Keratinocyte (primary cell): ENCODE results near the gene LELP1. TPM values are rescaled to one million over a fixed set of nuclear protein-coding genes. Genes with fewer than 3 reads are reported as not detected.

Source experiments
- DNase-seq: peaks from one replicate; pipeline ENCODE4 v3.0.0-alpha.2; 2011; ENCODE audit warnings: low read depth, missing footprints, low spot score
- FAIRE-seq: peaks from 2 replicates; lab custom pipeline; 2011; peaks lifted over from hg19 to GRCh38; lab: Jason Lieb, UNC
- H2AFZ ChIP-seq: 2 replicates; pipeline ENCODE4 v1.6.0; 2012; ENCODE audit warnings: low read length, control low read depth, inconsistent platforms; ENCODE audit not compliant: control insufficient read depth
- H3K27ac ChIP-seq: 2 replicates; pipeline ENCODE4 v1.5.1; 2011; ENCODE audit warnings: low read length; ENCODE audit not compliant: control insufficient read depth, insufficient read depth
- H3K27me3 ChIP-seq: 3 replicates; pipeline ENCODE4 v1.6.0; 2011; ENCODE audit warnings: low read length; ENCODE audit not compliant: control insufficient read depth, insufficient read depth; ENCODE audit errors: extremely low read depth
- H3K36me3 ChIP-seq, 2 experiments: 2 replicates in 1 of 2; 3 replicates in 1 of 2; pipeline ENCODE4 v1.5.1; 2011; ENCODE audit warnings: low read length in 2 of 2, mild to moderate bottlenecking in 1 of 2; ENCODE audit not compliant: control insufficient read depth in 2 of 2, insufficient read depth in 2 of 2; ENCODE audit errors: extremely low read depth in 1 of 2
- H3K4me1 ChIP-seq: 3 replicates; pipeline ENCODE4 v1.5.1; 2011; ENCODE audit warnings: low read length; ENCODE audit not compliant: control insufficient read depth, insufficient read depth; ENCODE audit errors: extremely low read depth
- H3K4me2 ChIP-seq: 3 replicates; pipeline ENCODE4 v1.6.0; 2011; ENCODE audit warnings: low read depth, low read length; ENCODE audit not compliant: control insufficient read depth, insufficient read depth; ENCODE audit errors: extremely low read depth
- H3K4me3 ChIP-seq, 3 experiments: fragments of 200-600 bp in 1 of 3; sonication (generic) in 1 of 3; 2 replicates in 2 of 3; 3 replicates in 1 of 3; pipeline ENCODE4 v1.5.1; 2011 to 2016; ENCODE audit warnings: low read length in 3 of 3, mild to moderate bottlenecking in 3 of 3, control low read depth in 2 of 3, inconsistent platforms in 1 of 3, low read depth in 1 of 3, mixed read lengths in 1 of 3, mixed run types in 1 of 3, moderate library complexity in 1 of 3; ENCODE audit not compliant: control insufficient read depth in 2 of 3, insufficient read depth in 2 of 3; ENCODE audit errors: extremely low read depth in 1 of 3
- H3K79me2 ChIP-seq: 2 replicates; pipeline ENCODE4 v1.6.0; 2012; ENCODE audit warnings: low read length; ENCODE audit not compliant: control insufficient read depth, insufficient read depth
- H3K9ac ChIP-seq: 3 replicates; pipeline ENCODE4 v1.6.0; 2011; ENCODE audit warnings: low read length; ENCODE audit not compliant: control insufficient read depth, insufficient read depth; ENCODE audit errors: extremely low read depth
- H3K9me1 ChIP-seq: 3 replicates; pipeline ENCODE4 v1.6.0; 2011; ENCODE audit warnings: low read length; ENCODE audit not compliant: control insufficient read depth, insufficient read depth; ENCODE audit errors: extremely low read depth
- H3K9me3 ChIP-seq: 2 replicates; pipeline ENCODE4 v1.5.1; 2012; ENCODE audit warnings: low read depth, low read length; ENCODE audit not compliant: control insufficient read depth
- H4K20me1 ChIP-seq: 3 replicates; pipeline ENCODE4 v1.6.0; 2011; ENCODE audit warnings: low read length; ENCODE audit not compliant: control insufficient read depth, insufficient read depth; ENCODE audit errors: extremely low read depth
- EZH2 ChIP-seq: IDR thresholded peaks from one replicate; pipeline ENCODE4 v1.6.1; 2012; ENCODE audit warnings: inconsistent platforms, mild to moderate bottlenecking, low read length, moderate library complexity
- dilution Hi-C: fragments of 300-500 bp; cut with MboI; formaldehyde crosslinking; loops from one replicate; pipeline ENCODE4 v1.7.0; 2020; ENCODE audit warnings: low sequenced_read_pairs; ENCODE audit not compliant: extremely low pct_ligation_motif_present
- polyA plus RNA-seq, 5 experiments: library from polyadenylated mRNA; depleted of rRNA in 3 of 5; stranded (reverse) in 3 of 5; stranded (forward) in 1 of 5; unstranded in 1 of 5; fragments of >200 nt; gene quantifications; 1 replicate in 1 of 5; 2 replicates in 3 of 5; 3 replicates in 1 of 5; pipeline versions ENCODE4 v1.2.1 to v1.2.3, GENCODE V29; 2011 to 2012; ENCODE audit warnings: missing spikeins in 2 of 5, low read depth in 1 of 5, low replicate concordance in 1 of 5
- TF ChIP-seq, protein P1 (sequence below), 3 experiments: IDR thresholded peaks in 1 of 3; conservative IDR thresholded peaks in 1 of 3; optimal IDR thresholded peaks in 1 of 3; 2 replicates in 2 of 3; 3 replicates in 1 of 3; pipeline versions ENCODE3 to v1.5.1; 2011; ENCODE audit warnings: low read length in 3 of 3, mild to moderate bottlenecking in 3 of 3, moderate library complexity in 2 of 3, control low read depth in 1 of 3, inconsistent platforms in 1 of 3; ENCODE audit not compliant: insufficient read depth in 2 of 3; ENCODE audit errors: extremely low read depth in 1 of 3

The LELP1 gene
- polyA plus RNA-seq, 1 donor (not counting 4 experiments of a cell fraction or from before 2014, with no cell fraction given) = not detected

DNA sequence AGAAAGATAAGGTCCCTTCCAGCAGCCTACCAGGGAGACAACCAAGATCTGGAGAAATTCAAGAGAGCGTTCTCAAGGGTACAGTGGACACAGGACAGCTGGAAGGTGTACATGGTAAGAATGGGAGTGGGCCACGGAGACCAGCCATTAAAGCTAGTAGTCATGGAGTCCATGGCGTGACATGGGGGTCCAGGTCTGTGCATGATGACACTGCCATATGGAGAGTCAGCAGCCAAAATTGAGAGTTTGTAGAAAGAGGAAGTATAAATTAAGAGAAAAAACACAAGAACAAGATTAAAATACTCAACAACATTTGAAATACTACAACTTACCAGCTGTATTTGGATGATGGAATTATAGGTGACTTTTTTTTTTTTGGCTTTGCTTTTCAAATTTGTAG is 48.3 kb downstream of the LELP1 start:
- H3K9me1 ChIP-seq = no peaks in the 10 kb centered on the region
- TF ChIP-seq, protein P1, sequence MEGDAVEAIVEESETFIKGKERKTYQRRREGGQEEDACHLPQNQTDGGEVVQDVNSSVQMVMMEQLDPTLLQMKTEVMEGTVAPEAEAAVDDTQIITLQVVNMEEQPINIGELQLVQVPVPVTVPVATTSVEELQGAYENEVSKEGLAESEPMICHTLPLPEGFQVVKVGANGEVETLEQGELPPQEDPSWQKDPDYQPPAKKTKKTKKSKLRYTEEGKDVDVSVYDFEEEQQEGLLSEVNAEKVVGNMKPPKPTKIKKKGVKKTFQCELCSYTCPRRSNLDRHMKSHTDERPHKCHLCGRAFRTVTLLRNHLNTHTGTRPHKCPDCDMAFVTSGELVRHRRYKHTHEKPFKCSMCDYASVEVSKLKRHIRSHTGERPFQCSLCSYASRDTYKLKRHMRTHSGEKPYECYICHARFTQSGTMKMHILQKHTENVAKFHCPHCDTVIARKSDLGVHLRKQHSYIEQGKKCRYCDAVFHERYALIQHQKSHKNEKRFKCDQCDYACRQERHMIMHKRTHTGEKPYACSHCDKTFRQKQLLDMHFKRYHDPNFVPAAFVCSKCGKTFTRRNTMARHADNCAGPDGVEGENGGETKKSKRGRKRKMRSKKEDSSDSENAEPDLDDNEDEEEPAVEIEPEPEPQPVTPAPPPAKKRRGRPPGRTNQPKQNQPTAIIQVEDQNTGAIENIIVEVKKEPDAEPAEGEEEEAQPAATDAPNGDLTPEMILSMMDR (optimal IDR thresholded peaks at IDR 0.05 in 1 of 3, IDR thresholded peaks at IDR 0.05 in 1 of 3, conservative IDR thresholded peaks at IDR 0.05 in 1 of 3; ENCODE audit: extremely low read depth in 1 of 3, insufficient read depth in 2 of 3, low read length in 3 of 3) = no peak
- TF ChIP-seq EZH2 = no peak
- FAIRE-seq (no peak), DNase-seq (no peak)
- dilution Hi-C loops = no loop called here
- no peak overlapping the region for H3K9ac ChIP-seq
- no peaks in the 10 kb centered on the region for H3K9me3 ChIP-seq
- H3K4me1 ChIP-seq = no peaks in the 10 kb centered on the region
- H3K4me3 ChIP-seq = no peak overlapping the region
- H3K36me3 ChIP-seq = no peaks in the 10 kb centered on the region
- no peak overlapping the region for H2AFZ ChIP-seq
- H3K27me3 ChIP-seq = peaks cover 4% of the 10 kb centered on the region
- H4K20me1 ChIP-seq = no peaks in the 10 kb centered on the region
- H3K79me2 ChIP-seq = no peaks in the 10 kb centered on the region
- no peak overlapping the region for H3K4me2 ChIP-seq
- no peak overlapping the region for H3K27ac ChIP-seq

GRCh38 chr1:153251988-153252387 is 48.8 kb downstream of the LELP1 start:
- H3K27ac ChIP-seq = no peak overlapping the region
- H3K4me1 ChIP-seq = no peaks in the 10 kb centered on the region
- dilution Hi-C loops = no loop called here
- no peak overlapping the region for H3K4me3 ChIP-seq
- H3K36me3 ChIP-seq = no peaks in the 10 kb centered on the region
- no peak for TF ChIP-seq EZH2
- TF ChIP-seq, protein P1 (optimal IDR thresholded peaks at IDR 0.05 in 1 of 3, IDR thresholded peaks at IDR 0.05 in 1 of 3, conservative IDR thresholded peaks at IDR 0.05 in 1 of 3; ENCODE audit: extremely low read depth in 1 of 3, insufficient read depth in 2 of 3, low read length in 3 of 3) = no peak
- H3K9ac ChIP-seq = no peak overlapping the region
- H3K4me2 ChIP-seq = no peak overlapping the region
- no peaks in the 10 kb centered on the region for H3K9me1 ChIP-seq
- no peak overlapping the region for H2AFZ ChIP-seq
- H3K9me3 ChIP-seq = no peaks in the 10 kb centered on the region
- H3K79me2 ChIP-seq = no peaks in the 10 kb centered on the region
- peaks cover 4% of the 10 kb centered on the region for H3K27me3 ChIP-seq
- H4K20me1 ChIP-seq = no peaks in the 10 kb centered on the region
- DNase-seq (no peak), FAIRE-seq (no peak)
